Panc1 (cell line): ENCODE data around the gene LIPI. TPM values are rescaled to one million over a fixed set of nuclear protein-coding genes. Genes with fewer than 3 reads are reported as not detected.

Experiments
- ATAC-seq: fragments of 200-7000 bp; cut with Tn5 transposase; 2 replicates; pipeline ENCODE4 v1.9.1; 2020; ENCODE audit warnings: mild to moderate bottlenecking, moderate library complexity
- BruUV-seq: library from RNA; stranded (reverse); fragments of 400-500 nt; replicated peaks from 2 replicates; lab custom pipeline; 2021; lab: Mats Ljungman, UMichigan
- CTCF ChIA-PET: fragments of 300-600 bp; sonication (Branson Sonifier 250); formaldehyde crosslinking; loops from one replicate; lab custom pipeline; 2022; ENCODE audit warnings: antibody characterized with exemption; lab: Charles Lee
- POLR2A ChIA-PET: fragments of 300-600 bp; sonication (Branson Sonifier 250); formaldehyde crosslinking; loops from one replicate; lab custom pipeline; 2022; ENCODE audit warnings: antibody characterized with exemption; lab: Charles Lee
- DNase-seq: peaks from one replicate; pipeline ENCODE4 v3.0.0-alpha.2; 2010; ENCODE audit warnings: low read depth, low spot score
- H3K27ac ChIP-seq: 2 replicates; pipeline ENCODE4 v1.5.1; 2011; ENCODE audit warnings: mild to moderate bottlenecking, low read length, inconsistent platforms
- H3K27me3 ChIP-seq: fragments of 200-500 bp; sonication (Bioruptor generic); 2 replicates; pipeline ENCODE4 v1.6.0; 2014; ENCODE audit warnings: low read length, inconsistent platforms; ENCODE audit not compliant: control insufficient read depth, insufficient read depth
- H3K36me3 ChIP-seq: fragments of 200-500 bp; sonication (Bioruptor generic); 2 replicates; pipeline ENCODE4 v1.5.1; 2014; ENCODE audit warnings: inconsistent platforms, mild to moderate bottlenecking, low read length, moderate library complexity; ENCODE audit not compliant: control insufficient read depth, insufficient read depth
- H3K4me1 ChIP-seq: 2 replicates; pipeline ENCODE4 v1.5.1; 2011; ENCODE audit warnings: inconsistent platforms, mild to moderate bottlenecking, low read length, moderate library complexity; ENCODE audit not compliant: control insufficient read depth, insufficient read depth
- H3K4me3 ChIP-seq, 2 experiments: 2 replicates each; pipeline ENCODE4 v1.5.1; 2011 to 2012; ENCODE audit warnings: low read depth in 2 of 2, low read length in 2 of 2, mild to moderate bottlenecking in 2 of 2, inconsistent platforms in 1 of 2, moderate library complexity in 1 of 2
- H3K9me3 ChIP-seq: fragments of 200-500 bp; sonication (Bioruptor generic); 2 replicates; pipeline ENCODE4 v1.5.1; 2014; ENCODE audit warnings: low read depth, mild to moderate bottlenecking, inconsistent platforms, low read length, moderate library complexity; ENCODE audit not compliant: control insufficient read depth, insufficient read depth
- CTCF ChIP-seq: fragments of 450-650 bp; IDR thresholded peaks from 2 replicates; pipeline ENCODE4 v1.5.1; 2017; ENCODE audit warnings: mild to moderate bottlenecking
- POLR2AphosphoS5 ChIP-seq: IDR thresholded peaks from 2 replicates; pipeline ENCODE4 v1.6.1; 2012; ENCODE audit warnings: mild to moderate bottlenecking, low read depth, low read length, moderate library complexity
- REST ChIP-seq, 2 experiments: IDR thresholded peaks; 2 replicates each; pipeline ENCODE4 v1.6.1; 2011 to 2012; ENCODE audit warnings: low read depth in 2 of 2, control low read depth in 1 of 2, low read length in 1 of 2, mild to moderate bottlenecking in 1 of 2, moderate library complexity in 1 of 2; ENCODE audit not compliant: insufficient read depth in 1 of 2
- SIN3A ChIP-seq: IDR thresholded peaks from 2 replicates; pipeline ENCODE4 v1.6.1; 2012; ENCODE audit warnings: low read depth, mild to moderate bottlenecking, low read length, moderate library complexity, borderline replicate concordance; ENCODE audit not compliant: insufficient read depth
- TCF7L2 ChIP-seq: IDR thresholded peaks from 2 replicates; pipeline ENCODE4 v1.6.1; 2011; ENCODE audit warnings: mild to moderate bottlenecking, low read depth, low read length, inconsistent platforms
- in situ Hi-C: cut with HindIII; loops from 2 replicates; pipeline ENCODE4 v1.10.0; 2016; ENCODE audit warnings: low sequenced_read_pairs, low pct_unique_long_range_greater_than_20kb
- intact Hi-C: fragments of 100-400 bp; cut with micrococcal nuclease; formaldehyde crosslinking; loops from one replicate; pipeline ENCODE4 v1.10.0; 2022; ENCODE audit not compliant: unreplicated experiment
- total RNA-seq: library from RNA; stranded (reverse); gene quantifications from one replicate; pipeline ENCODE4 v1.2.1, GENCODE V29; 2021; ENCODE audit not compliant: unreplicated experiment

Gene LIPI
- total RNA-seq, 1 experiment from 2014 or later = not detected

DNA sequence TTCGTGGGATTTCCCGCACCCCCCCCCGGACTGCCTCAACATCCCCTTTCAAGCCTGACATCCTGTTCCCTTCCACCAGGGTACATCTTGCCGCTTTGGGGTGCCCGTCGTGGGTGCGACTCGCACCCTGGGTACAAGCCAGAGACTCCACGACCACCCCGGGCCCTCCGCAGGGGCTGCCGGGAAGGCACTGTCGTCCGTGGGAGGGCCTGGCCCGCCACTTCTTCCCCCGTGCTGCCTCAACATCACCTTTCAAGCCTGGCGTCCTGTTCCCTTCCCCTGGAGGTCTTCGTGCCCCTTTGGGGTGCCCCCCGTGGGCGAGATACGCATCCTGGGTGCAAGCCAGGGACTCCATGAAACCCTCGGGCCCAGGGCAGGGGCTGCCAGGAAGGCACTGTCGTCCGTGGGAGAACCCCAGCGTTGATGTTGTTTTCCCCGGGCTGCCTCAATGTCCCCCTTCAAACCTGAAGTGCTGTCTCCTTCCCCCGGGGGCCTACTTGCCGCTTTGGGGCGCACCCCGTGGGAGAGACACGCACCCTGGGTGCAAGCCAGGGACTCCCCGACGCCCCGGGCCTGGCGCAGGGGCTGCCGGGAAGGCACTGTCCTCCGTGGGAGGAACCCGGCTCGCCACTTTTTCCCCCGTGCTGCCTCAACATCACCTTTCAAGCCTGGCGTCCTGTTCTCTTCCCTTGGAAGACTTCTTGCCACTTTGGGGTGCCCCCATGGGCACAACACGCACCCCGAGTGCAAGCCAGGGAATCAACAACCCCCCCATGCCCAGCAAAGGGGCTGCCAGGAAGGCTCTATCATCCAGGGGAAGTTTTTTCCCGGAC, 138.6 kb downstream of the LIPI start:
- H3K36me3 ChIP-seq = no peaks in the 10 kb centered on the region
- no peak overlapping the region for H3K27ac ChIP-seq
- H3K27me3 ChIP-seq = no peaks in the 10 kb centered on the region
- no peaks in the 10 kb centered on the region for H3K4me1 ChIP-seq
- DNase-seq (no peak), ATAC-seq (no peak)
- no TSS peak for BruUV-seq
- H3K4me3 ChIP-seq = no peak overlapping the region
- in situ Hi-C loops (no loop called here), intact Hi-C loops (no loop called here)
- no peaks in the 10 kb centered on the region for H3K9me3 ChIP-seq
- TF ChIP-seq REST (IDR thresholded peaks at IDR 0.05; ENCODE audit: insufficient read depth in 1 of 2, low read depth in 2 of 2, low read length in 1 of 2) (no peak), TCF7L2 (no peak), CTCF (no peak), SIN3A (no peak), POLR2AphosphoS5 (no peak)
- CTCF ChIA-PET = no interaction called here
- POLR2A ChIA-PET = no interaction called here

DNA sequence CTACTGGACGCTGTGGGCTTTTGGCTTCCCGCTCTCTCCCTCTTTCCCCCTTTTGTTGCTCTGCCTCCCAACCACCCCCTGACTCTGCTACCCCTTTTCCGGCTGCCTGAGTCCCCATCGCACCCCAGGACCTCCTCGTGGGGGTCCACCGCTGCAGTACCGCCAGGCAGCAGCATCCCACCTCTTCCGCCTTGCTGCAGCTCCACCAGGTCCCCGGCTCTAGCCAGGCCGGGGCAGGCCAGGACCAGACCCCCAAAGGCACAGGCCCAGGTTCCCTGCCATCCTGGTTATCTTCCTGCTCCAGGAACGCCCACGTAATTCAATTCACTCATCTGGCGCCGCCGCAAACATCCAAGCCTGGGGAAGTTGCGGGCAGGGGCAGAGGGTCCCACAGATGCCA, 139.8 kb downstream of the LIPI start:
- Histone ChIP-seq H3K4me1 (no peaks in the 10 kb centered on the region), H3K4me3 (no peak overlapping the region), H3K27me3 (no peaks in the 10 kb centered on the region), H3K27ac (no peak overlapping the region), H3K36me3 (no peaks in the 10 kb centered on the region), H3K9me3 (no peaks in the 10 kb centered on the region)
- TF ChIP-seq REST (IDR thresholded peaks at IDR 0.05; ENCODE audit: insufficient read depth in 1 of 2, low read depth in 2 of 2, low read length in 1 of 2) (no peak), POLR2AphosphoS5 (no peak)
- ATAC-seq (no peak), DNase-seq (no peak)
- ChIA-PET CTCF (no interaction called here), POLR2A (no interaction called here)
- BruUV-seq = no TSS peak
- intact Hi-C loops = no loop called here
- in situ Hi-C loops = no loop called here
